HUES6 (cell line): ENCODE measurements around the gene DYNC2I2.
"Not testable (repeated sequence)": the region's sequence is repeated elsewhere in the genome, so short reads cannot be mapped to it uniquely, and the experiment has no call there.

Experiments used
- H3K27ac ChIP-seq: 2 replicates; pipeline ENCODE4 v1.7.0; 2013; ENCODE audit warnings: low read depth, mild to moderate bottlenecking, low read length, inconsistent platforms
- H3K27me3 ChIP-seq: 2 replicates; pipeline ENCODE4 v1.6.1; 2013; ENCODE audit warnings: low read length; ENCODE audit not compliant: control insufficient read depth, insufficient read depth
- H3K36me3 ChIP-seq: 2 replicates; pipeline ENCODE4 v1.6.1; 2013; ENCODE audit warnings: low read length; ENCODE audit not compliant: control insufficient read depth, insufficient read depth
- H3K4me1 ChIP-seq: 2 replicates; pipeline ENCODE4 v1.6.1; 2013; ENCODE audit warnings: low read length; ENCODE audit not compliant: control insufficient read depth, insufficient read depth
- H3K4me3 ChIP-seq: 2 replicates; pipeline ENCODE4 v1.5.1; 2013; ENCODE audit warnings: low read depth, low read length
- H3K9ac ChIP-seq: one replicate; pipeline ENCODE4 v1.6.1; 2013; ENCODE audit warnings: mild to moderate bottlenecking, low read length
- H3K9me3 ChIP-seq: 2 replicates; pipeline ENCODE4 v1.6.1; 2013; ENCODE audit warnings: low read depth, low read length; ENCODE audit not compliant: control insufficient read depth, insufficient read depth

Gene DYNC2I2

GRCh38 chr9:128585155-128585554 is 71.5 kb downstream of the DYNC2I2 start:
- not testable (repeated sequence) for H3K27me3 ChIP-seq, H3K27ac ChIP-seq, H3K9ac ChIP-seq, H3K9me3 ChIP-seq, H3K4me3 ChIP-seq, H3K4me1 ChIP-seq
- peaks cover 95% of the 10 kb centered on the region for H3K36me3 ChIP-seq
